Astrocyte of the spinal cord (primary cell): ENCODE measurements around the gene DCAF16.

ENCODE experiments used
- DNase-seq: peaks from one replicate; pipeline ENCODE4 v3.0.0; 2011; ENCODE audit warnings: low read depth, low spot score
- H3K4me3 ChIP-seq: 2 replicates; pipeline ENCODE4 v1.5.1; 2011; ENCODE audit warnings: low read depth, mild to moderate bottlenecking, low read length, moderate library complexity
- CTCF ChIP-seq: IDR thresholded peaks from 2 replicates; pipeline ENCODE4 v1.5.1; 2012; ENCODE audit warnings: low read depth, mild to moderate bottlenecking, low read length, inconsistent platforms
- in situ Hi-C: cut with HindIII; loops from 2 replicates; pipeline ENCODE4 v1.10.0; 2017; ENCODE audit warnings: low sequenced_read_pairs

DCAF16 gene

GRCh38 chr4:17778431-17778830, 32.1 kb downstream of the DCAF16 start:
- no peak overlapping the region for H3K4me3 ChIP-seq
- DNase-seq: no peak
- in situ Hi-C loops: no loop called here
- TF ChIP-seq CTCF: no peak

- no peak overlapping the region for H3K4me3 ChIP-seq
- in situ Hi-C loops: no loop called here
- no peak for TF ChIP-seq CTCF
- no peak for DNase-seq
These were observed 37.3 kb downstream of the DCAF16 start for GRCh38 chr4:17773135-17773698.

- DNase-seq: no peak
- in situ Hi-C loops: no loop called here
- no peak overlapping the region for H3K4me3 ChIP-seq
- no peak for TF ChIP-seq CTCF
These were observed 39.2 kb downstream of the DCAF16 start for GRCh38 chr4:17771284-17771908.

GRCh38 chr4:17770845-17771244, 39.7 kb downstream of the DCAF16 start:
- TF ChIP-seq CTCF: no peak
- DNase-seq: no peak
- in situ Hi-C loops: no loop called here
- no peak overlapping the region for H3K4me3 ChIP-seq

- DNase-seq: no peak
- in situ Hi-C loops: no loop called here
- no peak for TF ChIP-seq CTCF
- no peak overlapping the region for H3K4me3 ChIP-seq
These were observed 41.0 kb downstream of the DCAF16 start for GRCh38 chr4:17769406-17770174.

GRCh38 chr4:17766826-17767458, 43.6 kb downstream of the DCAF16 start:
- no peak overlapping the region for H3K4me3 ChIP-seq
- in situ Hi-C loops: no loop called here
- TF ChIP-seq CTCF: no peak
- DNase-seq: no peak
